Activated T-helper 17 cell treated with anti-CD3 and anti-CD28 coated beads, Interleukin-2, amount 50 U/mL, for 72 hours (primary cell): ENCODE results near the gene PHGDH. TPM values are rescaled to one million over a fixed set of nuclear protein-coding genes. Genes with fewer than 3 reads are reported as not detected.
"Not testable (repeated sequence)": the region's sequence is repeated elsewhere in the genome, so short reads cannot be mapped to it uniquely, and the experiment has no call there.

Experiments
- ATAC-seq: fragments of 150-1000 bp; cut with Tn5 transposase; replicated peaks from 2 replicates; pipeline ENCODE4 v1.10.0; 2021; ENCODE audit warnings: mild to moderate bottlenecking, moderate library complexity
- H3K27ac Mint-ChIP-seq: one replicate; pipeline ENCODE4 v1.8.0; 2022; ENCODE audit warnings: mixed read lengths
- H3K27me3 Mint-ChIP-seq: one replicate; pipeline ENCODE4 v1.8.0; 2022; ENCODE audit warnings: mixed read lengths
- H3K36me3 Mint-ChIP-seq: one replicate; pipeline ENCODE4 v1.8.0; 2022; ENCODE audit warnings: low read depth, mild to moderate bottlenecking, mixed read lengths
- H3K4me1 Mint-ChIP-seq: one replicate; pipeline ENCODE4 v1.8.0; 2022; ENCODE audit warnings: mixed read lengths
- H3K4me3 Mint-ChIP-seq: one replicate; pipeline ENCODE4 v1.8.0; 2022; ENCODE audit warnings: mild to moderate bottlenecking, mixed read lengths
- H3K9me3 Mint-ChIP-seq: one replicate; pipeline ENCODE4 v1.8.0; 2022; ENCODE audit warnings: mixed read lengths
- total RNA-seq, 2 donors: library from RNA; stranded (reverse); gene quantifications; one replicate each; pipeline ENCODE4 v1.2.3, GENCODE V29; 2022

The PHGDH gene
- total RNA-seq, 2 donors from 2014 or later, result 11.6 to 27.5 TPM

DNA sequence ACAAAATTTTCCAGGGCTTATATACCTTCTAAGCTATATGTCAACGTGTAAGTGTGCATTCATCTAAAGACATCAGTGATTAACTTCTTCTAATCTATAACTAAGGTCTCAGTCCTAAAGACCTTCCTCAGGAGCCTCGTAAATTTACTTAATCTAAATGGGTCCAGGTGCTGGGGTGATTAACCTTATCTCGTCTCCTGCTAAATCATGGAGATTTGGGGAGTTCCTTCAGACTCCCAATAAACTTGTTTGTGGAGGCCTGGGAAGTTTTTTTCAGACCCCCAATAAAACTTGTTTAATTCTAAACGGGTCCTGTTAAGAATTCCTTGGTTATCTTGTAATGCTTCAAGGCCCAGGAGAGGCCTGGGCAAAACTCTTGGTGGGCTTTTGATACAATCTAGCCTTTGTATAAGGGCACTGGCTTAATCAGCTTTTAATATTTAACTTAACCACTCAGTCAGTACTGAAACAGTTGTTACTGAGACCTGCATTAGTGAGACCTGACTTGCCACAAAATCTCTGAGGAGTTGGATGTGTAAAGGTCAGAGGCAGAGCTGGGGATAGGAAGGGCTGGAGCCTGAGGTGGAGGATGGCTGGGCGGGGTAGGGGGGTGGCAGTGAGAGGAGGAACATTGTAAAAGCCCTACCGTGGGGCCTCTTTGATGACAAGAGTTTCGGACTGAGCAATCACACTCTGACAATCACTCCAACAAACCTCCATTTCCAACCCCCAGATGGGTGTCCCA, 63.2 kb downstream of the PHGDH start:
- Mint-ChIP-seq H3K9me3 (no peaks in the 10 kb centered on the region), H3K36me3 (no peaks in the 10 kb centered on the region), H3K27me3 (peaks cover 13% of the 10 kb centered on the region), H3K27ac (no peak overlapping the region), H3K4me1 (no peaks in the 10 kb centered on the region), H3K4me3 (no peak overlapping the region)
- ATAC-seq, result no peak

DNA sequence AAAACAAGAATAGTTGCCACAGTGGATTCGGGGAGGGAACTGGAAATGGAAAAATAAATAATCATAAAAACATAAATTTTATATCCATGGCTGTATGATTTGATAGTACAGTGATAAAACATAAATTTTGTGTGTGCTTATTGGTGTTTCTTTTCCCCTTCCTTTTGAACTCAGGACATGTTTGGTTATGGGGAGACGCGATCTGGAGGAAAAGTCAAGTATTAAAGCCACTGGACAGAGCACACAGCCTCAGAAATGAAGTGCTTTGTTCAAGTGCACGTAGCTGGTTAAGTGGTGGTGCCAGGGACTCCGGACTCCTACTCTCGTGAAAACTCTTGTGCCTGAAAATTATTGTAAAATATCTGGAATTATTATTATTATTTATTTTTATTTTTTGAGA, 66.6 kb downstream of the PHGDH start:
- H3K4me1 Mint-ChIP-seq, result no peaks in the 10 kb centered on the region

DNA sequence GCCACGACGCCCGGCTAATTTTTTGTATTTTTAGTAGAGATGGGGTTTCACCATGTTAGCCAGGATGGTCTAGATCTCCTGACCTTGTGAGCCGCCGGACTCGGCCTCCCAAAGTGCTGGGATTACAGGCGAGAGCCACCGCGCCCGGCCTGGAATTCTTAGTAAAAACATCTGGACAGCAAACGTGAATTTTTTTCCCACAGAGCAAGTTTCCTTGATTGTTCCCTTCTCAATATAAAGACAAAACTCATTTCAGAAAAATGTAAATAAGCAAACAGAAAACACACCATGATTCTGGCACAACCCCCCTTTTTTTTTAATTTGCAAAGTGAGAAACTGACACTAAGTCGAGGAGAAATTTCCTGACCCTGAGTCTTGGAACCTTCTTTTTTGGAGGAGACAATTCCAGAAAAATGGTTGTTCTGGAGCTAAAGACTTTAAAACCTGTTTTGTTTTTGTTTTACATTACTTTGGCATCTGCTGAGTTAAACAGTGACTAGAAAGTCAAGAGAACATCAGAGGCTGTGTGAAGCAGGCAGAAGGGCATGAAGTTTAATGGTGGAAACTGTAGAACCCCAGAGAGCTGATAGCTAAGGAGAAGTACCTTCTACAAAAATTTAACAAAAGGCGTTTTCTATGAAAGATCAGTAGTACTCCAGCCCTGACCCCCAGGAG, 67.3 kb downstream of the PHGDH start:
- Mint-ChIP-seq H3K27me3 (peaks cover 15% of the 10 kb centered on the region), H3K36me3 (no peaks in the 10 kb centered on the region), H3K27ac (no peak overlapping the region), H3K9me3 (no peaks in the 10 kb centered on the region), H3K4me3 (no peak overlapping the region), H3K4me1 (no peaks in the 10 kb centered on the region)
- ATAC-seq, result no peak

More for the DNA sequence above, 66.6 kb downstream of the PHGDH start:
- no peak overlapping the region for H3K27ac Mint-ChIP-seq
- peaks cover 15% of the 10 kb centered on the region for H3K27me3 Mint-ChIP-seq
- no peaks in the 10 kb centered on the region for H3K9me3 Mint-ChIP-seq
- ATAC-seq, result no peak
- no peak overlapping the region for H3K4me3 Mint-ChIP-seq
- no peaks in the 10 kb centered on the region for H3K36me3 Mint-ChIP-seq

DNA sequence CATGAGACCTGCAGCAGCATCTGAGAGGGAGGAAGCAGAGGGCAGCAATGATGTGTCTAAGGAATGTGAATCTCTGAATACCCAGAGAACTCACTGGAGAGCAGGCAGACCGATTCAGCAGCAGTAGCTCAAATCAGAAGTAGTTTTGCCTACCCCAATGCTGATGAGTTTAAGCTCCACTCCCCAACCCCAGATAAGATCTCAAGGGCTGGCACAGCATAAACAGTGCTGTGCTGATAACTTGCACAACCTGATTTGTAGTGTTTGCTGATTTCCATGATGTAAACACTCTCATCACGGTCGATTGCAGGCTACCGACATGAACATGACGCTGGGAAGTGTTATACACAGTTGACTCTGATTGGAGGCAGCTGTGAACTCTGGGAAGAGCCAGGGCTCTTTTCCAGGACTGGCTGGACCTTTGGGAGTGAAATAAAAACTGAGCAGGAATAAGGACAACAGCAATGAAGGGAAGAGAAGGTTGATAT, 68.2 kb downstream of the PHGDH start:
- no peaks in the 10 kb centered on the region for H3K4me1 Mint-ChIP-seq
- H3K4me3 Mint-ChIP-seq, result no peak overlapping the region
- H3K36me3 Mint-ChIP-seq, result no peaks in the 10 kb centered on the region
- no peaks in the 10 kb centered on the region for H3K9me3 Mint-ChIP-seq
- no peak overlapping the region for H3K27ac Mint-ChIP-seq
- peaks cover 15% of the 10 kb centered on the region for H3K27me3 Mint-ChIP-seq
- ATAC-seq, result no peak

DNA sequence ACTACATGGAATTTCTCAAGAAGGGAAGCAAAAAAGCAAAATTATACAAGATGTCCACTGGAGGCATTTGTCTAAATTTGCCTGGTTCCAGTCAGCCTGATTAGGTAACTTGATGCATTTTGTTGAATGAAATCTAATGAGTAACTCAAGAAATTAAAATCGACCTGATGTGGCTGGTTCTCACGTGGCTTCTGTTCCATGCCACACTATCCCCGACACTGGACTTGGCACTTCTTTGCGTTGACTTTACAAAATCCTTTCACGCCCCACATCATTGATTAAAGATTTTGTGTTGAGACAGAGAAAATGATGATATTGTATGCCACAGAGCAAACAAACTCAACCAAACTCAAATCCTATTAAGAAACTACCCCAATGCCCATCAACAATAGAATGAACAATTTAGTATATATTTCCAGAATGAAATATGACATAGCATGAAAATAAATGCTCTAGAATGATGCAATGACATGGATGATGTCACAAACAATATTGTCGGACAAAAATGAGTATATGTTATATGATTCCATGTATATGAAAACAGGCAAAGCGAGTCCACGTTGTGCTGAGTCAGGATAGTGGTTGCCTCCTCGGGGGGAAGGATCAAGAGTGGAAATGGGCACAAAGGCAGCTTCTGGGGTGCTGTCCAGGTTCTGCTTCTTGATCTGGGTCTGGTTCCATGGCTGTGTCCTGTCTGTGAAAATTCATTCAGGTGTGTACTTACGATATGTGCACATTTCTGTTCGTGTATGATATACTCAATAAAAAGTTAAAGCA, 69.9 kb downstream of the PHGDH start:
- H3K36me3 Mint-ChIP-seq, result no peaks in the 10 kb centered on the region
- no peaks in the 10 kb centered on the region for H3K9me3 Mint-ChIP-seq
- no peak overlapping the region for H3K4me3 Mint-ChIP-seq
- H3K27me3 Mint-ChIP-seq, result peaks cover 9% of the 10 kb centered on the region
- ATAC-seq, result no peak
- no peaks in the 10 kb centered on the region for H3K4me1 Mint-ChIP-seq
- no peak overlapping the region for H3K27ac Mint-ChIP-seq

DNA sequence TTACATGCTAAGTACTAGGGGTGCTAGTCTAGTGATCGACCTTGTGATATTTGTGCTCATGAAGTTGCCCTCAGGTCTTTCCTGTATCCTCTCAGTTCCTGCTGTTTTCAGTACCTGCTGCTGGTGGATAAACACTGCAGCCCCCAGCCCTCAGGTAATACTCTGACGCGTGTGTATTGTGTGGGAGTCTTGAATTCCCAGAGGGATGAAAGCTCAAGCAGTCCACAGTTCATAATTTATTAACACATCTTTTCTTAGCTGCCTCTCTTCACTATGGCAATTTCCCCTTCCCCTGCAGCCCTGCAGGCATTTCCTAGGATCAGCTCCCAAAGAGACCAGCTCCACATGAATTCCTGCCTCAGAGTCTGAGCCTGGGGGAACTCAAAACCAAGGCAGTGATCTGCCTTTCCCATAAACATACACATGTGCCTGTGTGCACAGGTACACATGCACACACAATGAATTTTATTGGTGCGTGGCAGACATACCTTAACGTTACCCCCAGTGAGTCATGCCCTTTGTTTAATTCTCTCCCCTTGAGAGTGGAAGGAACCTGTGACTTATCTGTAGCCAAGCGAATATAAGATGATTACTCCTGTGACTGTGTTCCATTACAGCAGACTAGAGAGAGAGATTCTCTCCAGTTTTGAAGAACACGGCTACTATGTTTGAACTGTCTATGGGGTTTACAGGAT, 71.0 kb downstream of the PHGDH start:
- H3K27me3 Mint-ChIP-seq, result peaks cover 7% of the 10 kb centered on the region
- H3K4me3 Mint-ChIP-seq, result no peak overlapping the region
- ATAC-seq, result peak; percentile 35

DNA sequence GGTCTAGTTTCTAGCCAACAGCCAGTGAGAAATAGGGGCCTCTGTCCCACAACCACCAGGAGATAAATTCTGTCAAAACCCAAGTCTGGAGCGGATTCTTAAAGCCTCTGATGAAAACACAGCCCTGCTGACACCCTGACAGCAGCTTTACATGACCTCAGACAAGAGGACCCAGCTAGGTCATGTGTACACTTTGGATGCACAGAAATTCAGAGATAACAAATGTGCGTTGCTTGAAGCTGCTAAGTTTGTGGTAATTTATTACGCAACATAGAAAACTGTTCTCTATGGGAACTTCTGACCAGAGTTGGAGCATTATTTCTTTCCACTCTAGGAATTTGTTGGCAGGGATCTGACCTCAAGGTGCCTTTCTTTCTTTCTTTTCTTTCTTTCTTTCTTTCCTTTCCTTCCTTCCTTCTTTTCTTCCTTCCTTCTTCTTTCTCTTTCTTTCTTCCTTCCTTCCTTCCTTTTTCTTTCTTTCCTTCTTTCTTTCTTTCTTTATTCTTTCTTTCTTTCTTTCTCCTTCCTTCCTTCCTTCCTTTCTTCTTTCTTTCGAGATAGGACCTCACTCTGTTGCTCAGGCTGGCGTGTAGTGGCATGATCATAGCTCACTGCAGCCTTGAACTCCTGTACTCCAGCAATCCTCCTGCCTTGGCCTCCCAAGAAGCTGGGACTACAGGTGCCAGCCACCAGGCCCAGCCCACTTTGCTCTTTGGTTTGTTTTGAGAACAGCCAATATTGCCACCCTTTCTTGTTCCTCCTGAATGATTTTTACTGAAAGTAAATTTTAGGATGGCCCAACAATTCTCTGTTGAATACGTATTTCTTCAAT, 71.8 kb downstream of the PHGDH start:
- Mint-ChIP-seq H3K4me1 (no peaks in the 10 kb centered on the region), H3K36me3 (no peaks in the 10 kb centered on the region), H3K4me3 (no peak overlapping the region), H3K27me3 (peaks cover 7% of the 10 kb centered on the region), H3K27ac (no peak overlapping the region), H3K9me3 (no peaks in the 10 kb centered on the region)
- no peak for ATAC-seq

More for the DNA sequence above, 71.0 kb downstream of the PHGDH start:
- Mint-ChIP-seq H3K4me1 (no peaks in the 10 kb centered on the region), H3K9me3 (no peaks in the 10 kb centered on the region), H3K36me3 (no peaks in the 10 kb centered on the region), H3K27ac (no peak overlapping the region)

DNA sequence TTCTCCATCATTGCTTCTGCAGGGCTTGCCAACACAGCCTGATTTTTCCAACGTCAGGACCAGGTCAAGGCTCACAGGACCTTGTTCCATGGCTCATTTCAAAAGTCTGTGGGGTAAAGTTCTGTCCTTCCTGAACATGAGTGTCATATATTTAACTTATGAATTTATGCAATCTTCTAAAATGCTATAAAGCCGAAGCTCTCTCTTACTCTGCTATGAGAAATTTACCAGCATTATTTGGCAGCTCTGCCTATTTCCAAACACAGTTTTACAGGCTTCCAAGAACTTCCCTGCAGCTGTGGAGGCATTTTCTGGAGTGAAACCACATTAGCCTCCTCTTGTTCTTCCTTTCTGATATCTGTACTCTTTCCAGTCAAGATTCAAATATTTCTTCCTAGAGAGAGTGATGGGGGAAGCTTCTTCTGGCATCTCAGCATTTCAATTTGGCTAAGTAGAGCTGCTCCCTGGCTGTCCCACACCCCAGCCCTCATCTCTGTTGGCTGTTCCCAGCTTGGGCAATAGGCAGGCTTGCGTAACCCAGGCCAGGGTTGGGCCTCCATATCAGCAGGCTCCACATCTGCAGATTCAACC, 72.6 kb downstream of the PHGDH start:
- Mint-ChIP-seq H3K27me3 (peaks cover 7% of the 10 kb centered on the region), H3K4me3 (no peak overlapping the region), H3K9me3 (no peaks in the 10 kb centered on the region), H3K36me3 (no peaks in the 10 kb centered on the region), H3K27ac (no peak overlapping the region), H3K4me1 (no peaks in the 10 kb centered on the region)
- ATAC-seq, result no peak

DNA sequence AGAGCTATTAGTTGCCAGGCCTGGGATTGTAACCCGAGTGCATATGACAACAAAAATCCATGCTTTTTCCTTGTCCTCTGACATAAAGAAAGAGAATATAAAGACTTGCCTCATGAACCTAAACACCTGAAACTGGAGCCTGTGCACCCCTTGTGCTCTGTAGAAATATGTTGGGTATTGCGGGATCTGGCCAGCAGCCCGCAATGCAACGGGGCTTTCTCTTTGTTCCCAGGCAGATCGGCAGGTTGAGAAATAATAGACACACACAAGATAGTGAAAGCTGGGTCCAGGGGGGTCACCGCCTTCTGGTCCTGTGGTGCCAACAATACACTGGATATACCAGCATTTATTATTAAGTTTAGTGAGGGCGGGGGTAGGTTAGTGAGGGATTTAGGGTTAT, 74.3 kb downstream of the PHGDH start:
- H3K4me3 Mint-ChIP-seq, H3K36me3 Mint-ChIP-seq, H3K9me3 Mint-ChIP-seq, H3K4me1 Mint-ChIP-seq, ATAC-seq, H3K27ac Mint-ChIP-seq: not testable (repeated sequence)
- peaks cover 13% of the 10 kb centered on the region for H3K27me3 Mint-ChIP-seq

DNA sequence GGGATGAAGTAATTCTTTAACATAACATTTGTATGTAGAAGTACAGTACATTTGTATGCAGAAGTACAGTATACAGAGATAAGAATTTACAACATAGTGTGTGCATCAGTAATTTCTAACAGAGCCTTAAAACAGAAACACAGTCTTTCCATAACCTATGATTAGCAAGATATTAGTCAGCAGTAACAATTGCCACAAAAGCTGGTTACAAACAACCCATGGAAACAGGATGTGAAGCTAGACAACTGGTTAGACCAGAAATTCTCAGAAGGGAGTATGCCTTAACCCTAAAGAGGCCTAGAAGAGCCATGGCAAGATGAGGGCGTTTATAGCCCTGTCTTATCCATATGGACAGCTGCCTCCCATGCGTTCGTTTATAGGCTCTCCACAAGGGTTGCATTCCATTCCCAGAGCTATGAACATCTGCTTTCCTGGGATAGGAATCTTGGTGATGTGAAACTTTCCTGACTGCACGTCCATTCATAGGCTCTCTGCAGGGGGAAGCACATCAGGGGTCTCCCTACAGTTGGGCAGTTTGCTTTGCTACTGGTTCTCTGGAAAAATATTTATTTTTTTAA, 74.8 kb downstream of the PHGDH start:
- H3K27ac Mint-ChIP-seq, H3K36me3 Mint-ChIP-seq, H3K9me3 Mint-ChIP-seq, H3K4me1 Mint-ChIP-seq, H3K4me3 Mint-ChIP-seq, ATAC-seq: not testable (repeated sequence)
- peaks cover 17% of the 10 kb centered on the region for H3K27me3 Mint-ChIP-seq

DNA sequence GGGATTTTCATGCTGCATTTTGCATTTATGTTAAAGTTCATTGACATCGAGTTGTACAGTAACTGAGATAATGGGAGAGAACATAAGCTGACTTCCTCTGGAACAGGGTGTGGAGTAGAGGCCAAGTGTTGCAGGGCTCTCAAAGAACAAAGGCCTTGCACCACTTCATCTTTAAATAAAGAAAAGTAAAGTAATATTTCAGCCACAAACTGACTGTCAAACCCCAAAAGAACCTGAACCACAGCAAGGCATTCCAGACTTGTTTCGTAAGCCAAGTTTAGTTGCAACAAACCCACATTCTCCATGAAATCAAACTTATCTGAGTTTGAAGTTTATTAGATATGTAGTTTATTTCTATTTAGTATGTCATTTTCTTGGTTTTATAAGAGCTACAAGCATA, 76.0 kb downstream of the PHGDH start:
- no peaks in the 10 kb centered on the region for H3K9me3 Mint-ChIP-seq
- H3K27me3 Mint-ChIP-seq, result peaks cover 22% of the 10 kb centered on the region
- no peaks in the 10 kb centered on the region for H3K4me1 Mint-ChIP-seq
- H3K4me3 Mint-ChIP-seq, result no peak overlapping the region
- H3K27ac Mint-ChIP-seq, result no peak overlapping the region
- ATAC-seq, result no peak
- no peaks in the 10 kb centered on the region for H3K36me3 Mint-ChIP-seq

DNA sequence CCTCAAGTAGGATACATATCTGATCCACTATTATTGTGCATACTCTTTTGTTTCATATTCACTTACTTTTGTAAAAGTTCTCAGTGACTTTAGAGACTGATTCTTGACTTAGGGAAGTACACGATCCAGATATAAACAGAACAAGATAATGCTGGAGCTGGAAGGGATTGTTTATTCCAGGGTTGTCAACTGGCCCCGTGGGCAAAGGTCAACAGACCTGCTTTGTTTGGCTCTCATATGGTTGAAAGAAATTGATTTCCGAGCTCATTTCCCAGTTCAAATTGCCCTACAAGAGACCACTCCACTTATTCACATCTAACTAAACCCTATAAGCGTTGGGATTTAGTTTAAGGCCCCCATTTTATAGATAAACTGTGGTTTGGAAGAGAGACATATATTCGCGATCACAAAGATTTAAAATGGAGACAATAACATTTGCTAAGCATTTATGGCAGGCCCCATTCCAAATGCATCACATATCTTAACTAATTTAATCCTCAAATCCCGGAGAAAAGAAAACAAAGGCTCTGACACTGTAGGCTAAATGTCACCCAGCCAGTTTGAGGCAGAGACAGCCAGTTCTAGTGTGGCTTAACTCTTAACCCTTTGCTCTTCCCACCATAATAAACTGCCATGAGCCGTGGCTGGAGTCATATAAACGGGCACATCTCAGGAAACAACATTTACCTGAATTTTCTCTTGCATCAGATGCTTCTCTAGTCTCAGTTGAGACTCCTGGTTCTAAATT, 78.9 kb downstream of the PHGDH start:
- H3K4me1 Mint-ChIP-seq, result no peaks in the 10 kb centered on the region
- no peak for ATAC-seq
- no peak overlapping the region for H3K27ac Mint-ChIP-seq
- peaks cover 22% of the 10 kb centered on the region for H3K27me3 Mint-ChIP-seq
- no peaks in the 10 kb centered on the region for H3K36me3 Mint-ChIP-seq
- no peaks in the 10 kb centered on the region for H3K9me3 Mint-ChIP-seq
- no peak overlapping the region for H3K4me3 Mint-ChIP-seq
